Mesenchymal stem cell (in vitro differentiated cells and primary cell): ENCODE data around the gene TMPRSS2.

Experiments used
- DNase-seq: peaks from one replicate; pipeline ENCODE4 v3.0.0-alpha.2; 2013
- H2AFZ ChIP-seq: one replicate; pipeline ENCODE4 v1.6.1; 2013; ENCODE audit warnings: low read depth, mild to moderate bottlenecking, control low read depth, inconsistent platforms, low read length, moderate library complexity
- H2AK5ac ChIP-seq: 2 replicates; pipeline ENCODE4 v1.6.1; 2013; ENCODE audit warnings: low read length, moderate library complexity, mild to moderate bottlenecking, inconsistent platforms; ENCODE audit not compliant: severe bottlenecking
- H2BK120ac ChIP-seq: one replicate; pipeline ENCODE4 v1.6.1; 2013; ENCODE audit warnings: low read depth, mild to moderate bottlenecking, inconsistent platforms, low read length, moderate library complexity
- H2BK12ac ChIP-seq, 2 experiments: one replicate each; pipeline ENCODE4 v1.6.1; 2013; ENCODE audit warnings: inconsistent platforms in 2 of 2, low read length in 2 of 2, mild to moderate bottlenecking in 2 of 2, moderate library complexity in 2 of 2, control low read depth in 1 of 2
- H2BK15ac ChIP-seq: one replicate; pipeline ENCODE4 v1.6.1; 2013; ENCODE audit warnings: mild to moderate bottlenecking, low read depth, inconsistent platforms; ENCODE audit not compliant: poor library complexity, severe bottlenecking
- H2BK5ac ChIP-seq: 2 replicates; pipeline ENCODE4 v1.6.1; 2013; ENCODE audit warnings: low read depth, mild to moderate bottlenecking, low read length, control low read depth, inconsistent platforms; ENCODE audit not compliant: poor library complexity, severe bottlenecking
- H3K14ac ChIP-seq, 2 experiments: one replicate each; pipeline ENCODE4 v1.6.1; 2013; ENCODE audit warnings: inconsistent platforms in 2 of 2, low read length in 2 of 2, control low read depth in 1 of 2, mild to moderate bottlenecking in 1 of 2, moderate library complexity in 1 of 2
- H3K18ac ChIP-seq, 2 experiments: one replicate each; pipeline ENCODE4 v1.6.1; 2013; ENCODE audit warnings: inconsistent platforms in 2 of 2, low read length in 2 of 2, control low read depth in 1 of 2, low read depth in 1 of 2, mild to moderate bottlenecking in 1 of 2
- H3K23ac ChIP-seq, 2 experiments: one replicate each; pipeline ENCODE4 v1.6.1; 2013; ENCODE audit warnings: inconsistent platforms in 2 of 2, low read length in 2 of 2, mild to moderate bottlenecking in 2 of 2, moderate library complexity in 2 of 2, control low read depth in 1 of 2
- H3K27ac ChIP-seq: 2 replicates; pipeline ENCODE4 v1.5.1; 2013; ENCODE audit warnings: mild to moderate bottlenecking, moderate library complexity, low read length, control low read depth, inconsistent platforms; ENCODE audit not compliant: poor library complexity, severe bottlenecking
- H3K27me3 ChIP-seq, 2 experiments: 2 replicates each; pipeline versions ENCODE4 v1.6.1 to v1.7.0; 2013; ENCODE audit warnings: low read length in 2 of 2, mild to moderate bottlenecking in 2 of 2, moderate library complexity in 2 of 2, control low read depth in 1 of 2, inconsistent platforms in 1 of 2; ENCODE audit not compliant: control insufficient read depth in 1 of 2, insufficient read depth in 1 of 2
- H3K36me3 ChIP-seq, 2 experiments: 2 replicates each; pipeline versions ENCODE4 v1.6.1 to v1.7.0; 2013; ENCODE audit warnings: low read length in 2 of 2, control low read depth in 1 of 2, inconsistent platforms in 1 of 2, low read depth in 1 of 2, mild to moderate bottlenecking in 1 of 2; ENCODE audit not compliant: insufficient read depth in 2 of 2, control insufficient read depth in 1 of 2
- H3K4ac ChIP-seq, 2 experiments: one replicate each; pipeline ENCODE4 v1.6.1; 2013; ENCODE audit warnings: inconsistent platforms in 2 of 2, low read length in 2 of 2, mild to moderate bottlenecking in 2 of 2, moderate library complexity in 2 of 2, control low read depth in 1 of 2, low read depth in 1 of 2
- H3K4me1 ChIP-seq: 2 replicates; pipeline ENCODE4 v1.6.1; 2013; ENCODE audit warnings: low read depth, low read length, control low read depth; ENCODE audit not compliant: control insufficient read depth, insufficient read depth
- H3K4me2 ChIP-seq: 2 replicates; pipeline ENCODE4 v1.6.1; 2013; ENCODE audit warnings: low read length, mild to moderate bottlenecking, inconsistent platforms; ENCODE audit not compliant: poor library complexity, severe bottlenecking
- H3K4me3 ChIP-seq, 2 experiments: 2 replicates each; pipeline versions ENCODE4 v1.5.1 to v1.7.0; 2013; ENCODE audit warnings: low read length in 2 of 2, mild to moderate bottlenecking in 2 of 2, control low read depth in 1 of 2, low read depth in 1 of 2; ENCODE audit not compliant: insufficient read depth in 1 of 2
- H3K79me1 ChIP-seq: replicated peaks from 2 replicates; pipeline ENCODE4 v1.6.1; 2013; ENCODE audit warnings: mild to moderate bottlenecking, control low read depth, low read length, inconsistent platforms; ENCODE audit not compliant: poor library complexity, severe bottlenecking
- H3K9ac ChIP-seq: 2 replicates; pipeline ENCODE4 v1.7.0; 2013; ENCODE audit warnings: mild to moderate bottlenecking, low read length, moderate library complexity
- H3K9me3 ChIP-seq: 2 replicates; pipeline ENCODE4 v1.7.0; 2013; ENCODE audit warnings: mild to moderate bottlenecking, low read length; ENCODE audit not compliant: control insufficient read depth
- H4K8ac ChIP-seq: one replicate; pipeline ENCODE4 v1.6.1; 2013; ENCODE audit warnings: inconsistent platforms, mild to moderate bottlenecking, low read length, moderate library complexity
- H4K91ac ChIP-seq: one replicate; pipeline ENCODE4 v1.6.1; 2013; ENCODE audit warnings: mild to moderate bottlenecking, low read length, inconsistent platforms
- WGBS: methylation state at CpG from one replicate; pipeline ENCODE4 v1.1.7; 2013; ENCODE audit warnings: mixed read lengths; 5-methylcytosine and 5-hydroxymethylcytosine counted together

TMPRSS2 gene

GRCh38 chr21:41458121-41458520 is 49.8 kb downstream of the TMPRSS2 start:
- H2BK15ac ChIP-seq, result no peak overlapping the region
- H4K91ac ChIP-seq, result no peak overlapping the region
- H3K18ac ChIP-seq, result no peak overlapping the region
- H3K14ac ChIP-seq, result no peak overlapping the region
- H2BK5ac ChIP-seq, result no peak overlapping the region
- no peak overlapping the region for H3K23ac ChIP-seq
- peaks cover 10% of the 10 kb centered on the region for H3K4me1 ChIP-seq
- no peak overlapping the region for H3K4me2 ChIP-seq
- no peaks in the 10 kb centered on the region for H3K27me3 ChIP-seq
- H3K9ac ChIP-seq, result no peak overlapping the region
- H3K79me1 ChIP-seq, result no peaks in the 10 kb centered on the region
- no peak overlapping the region for H2BK12ac ChIP-seq
- no peak overlapping the region for H3K4me3 ChIP-seq
- H3K36me3 ChIP-seq, result peaks cover 0 to 51% of the 10 kb centered on the region in 2 experiments
- H3K4ac ChIP-seq, result no peak overlapping the region
- H2AFZ ChIP-seq, result no peak overlapping the region
- no peak overlapping the region for H3K27ac ChIP-seq
- 81% methylated on average over 6 of the region's 6 CpGs for WGBS
- no peak overlapping the region for H4K8ac ChIP-seq
- no peak overlapping the region for H2BK120ac ChIP-seq
- no peak for DNase-seq
- H2AK5ac ChIP-seq, result no peak overlapping the region
- no peaks in the 10 kb centered on the region for H3K9me3 ChIP-seq

- H3K4me2 ChIP-seq, result no peak overlapping the region
- WGBS, result 45% methylated on average over 2 of the region's 3 CpGs
- H2BK12ac ChIP-seq, result no peak overlapping the region
- H3K14ac ChIP-seq, result no peak overlapping the region
- DNase-seq, result no peak
- H3K79me1 ChIP-seq, result no peaks in the 10 kb centered on the region
- no peak overlapping the region for H3K4ac ChIP-seq
- no peak overlapping the region for H4K8ac ChIP-seq
- no peak overlapping the region for H4K91ac ChIP-seq
- H3K36me3 ChIP-seq, result peaks cover 0 to 80% of the 10 kb centered on the region in 2 experiments
- no peak overlapping the region for H3K27ac ChIP-seq
- no peak overlapping the region for H3K18ac ChIP-seq
- no peak overlapping the region for H3K9ac ChIP-seq
- no peak overlapping the region for H2BK120ac ChIP-seq
- peaks cover 7% of the 10 kb centered on the region for H3K4me1 ChIP-seq
- no peaks in the 10 kb centered on the region for H3K27me3 ChIP-seq
- no peak overlapping the region for H3K23ac ChIP-seq
- no peak overlapping the region for H3K4me3 ChIP-seq
- H3K9me3 ChIP-seq, result no peaks in the 10 kb centered on the region
- no peak overlapping the region for H2AFZ ChIP-seq
- H2BK5ac ChIP-seq, result no peak overlapping the region
- no peak overlapping the region for H2AK5ac ChIP-seq
- H2BK15ac ChIP-seq, result no peak overlapping the region
These were observed 54.2 kb downstream of the TMPRSS2 start for GRCh38 chr21:41453761-41454160.

- Histone ChIP-seq H3K9ac (no peak overlapping the region), H3K14ac (no peak overlapping the region), H3K9me3 (no peaks in the 10 kb centered on the region), H2BK120ac (no peak overlapping the region), H2AFZ (no peak overlapping the region), H2BK5ac (no peak overlapping the region), H3K4me1 (peaks cover 2% of the 10 kb centered on the region), H3K4me2 (no peak overlapping the region), H3K27me3 (no peaks in the 10 kb centered on the region), H4K91ac (no peak overlapping the region), H2BK15ac (no peak overlapping the region), H2AK5ac (no peak overlapping the region), H3K23ac (no peak overlapping the region), H3K4ac (no peak overlapping the region), H2BK12ac (no peak overlapping the region), H3K36me3 (peaks cover 0 to 76% of the 10 kb centered on the region in 2 experiments), H3K27ac (no peak overlapping the region), H3K18ac (no peak overlapping the region), H3K79me1 (no peaks in the 10 kb centered on the region), H3K4me3 (no peak overlapping the region), H4K8ac (no peak overlapping the region)
- DNase-seq, result no peak
- 90% methylated on average over 3 of the region's 3 CpGs for WGBS
These were observed 54.8 kb downstream of the TMPRSS2 start for GRCh38 chr21:41453198-41453597.

GRCh38 chr21:41451753-41452676 is 55.9 kb downstream of the TMPRSS2 start:
- no peaks in the 10 kb centered on the region for H3K9me3 ChIP-seq
- H3K23ac ChIP-seq, result no peak overlapping the region
- no peaks in the 10 kb centered on the region for H3K4me1 ChIP-seq
- H3K79me1 ChIP-seq, result no peaks in the 10 kb centered on the region
- no peak for DNase-seq
- H3K4ac ChIP-seq, result no peak overlapping the region
- H3K27ac ChIP-seq, result no peak overlapping the region
- 90% methylated on average over 14 of the region's 16 CpGs for WGBS
- no peak overlapping the region for H2BK15ac ChIP-seq
- no peak overlapping the region for H4K91ac ChIP-seq
- no peak overlapping the region for H2BK12ac ChIP-seq
- H2AK5ac ChIP-seq, result no peak overlapping the region
- H3K9ac ChIP-seq, result no peak overlapping the region
- H3K36me3 ChIP-seq, result peaks cover 0 to 76% of the 10 kb centered on the region in 2 experiments
- H3K27me3 ChIP-seq, result no peaks in the 10 kb centered on the region
- H4K8ac ChIP-seq, result no peak overlapping the region
- no peak overlapping the region for H3K4me3 ChIP-seq
- H3K18ac ChIP-seq, result no peak overlapping the region
- H3K4me2 ChIP-seq, result no peak overlapping the region
- no peak overlapping the region for H2BK5ac ChIP-seq
- no peak overlapping the region for H3K14ac ChIP-seq
- no peak overlapping the region for H2AFZ ChIP-seq
- H2BK120ac ChIP-seq, result no peak overlapping the region
